WTC11 (cell line): ENCODE results near the gene TSC22D4. TPM values are rescaled to one million over a fixed set of nuclear protein-coding genes. Genes with fewer than 3 reads are reported as not detected.

ENCODE experiments used
- ATAC-seq: fragments of 200-7000 bp; cut with Tn5 transposase; 2 replicates; pipeline ENCODE4 v1.10.0; 2021; ENCODE audit warnings: mild to moderate bottlenecking, moderate library complexity
- Bru-seq: library from RNA; stranded (reverse); fragments of 400-500 nt; gene quantifications from one replicate; lab custom pipeline; 2021; lab: Mats Ljungman, UMichigan
- CTCF ChIA-PET: fragments of 300-600 bp; sonication (Branson Sonifier 250); formaldehyde crosslinking; loops from one replicate; lab custom pipeline; 2021; ENCODE audit warnings: antibody characterized with exemption; lab: Charles Lee
- POLR2A ChIA-PET: fragments of 350-600 bp; sonication (Branson Sonifier 250); formaldehyde crosslinking; loops from one replicate; lab custom pipeline; 2021; ENCODE audit warnings: antibody characterized with exemption; lab: Charles Lee
- DNase-seq: peaks from one replicate; pipeline ENCODE4 v3.0.0; 2021; ENCODE audit warnings: low spot score
- H3K27ac Mint-ChIP-seq: 2 replicates; pipeline ENCODE4 v1.8.0; 2021; ENCODE audit warnings: mixed read lengths
- H3K27me3 Mint-ChIP-seq: 2 replicates; pipeline ENCODE4 v1.8.0; 2021; ENCODE audit warnings: low read depth, mild to moderate bottlenecking, moderate library complexity, mixed read lengths
- H3K36me3 Mint-ChIP-seq: 2 replicates; pipeline ENCODE4 v1.8.0; 2021; ENCODE audit warnings: mixed read lengths
- H3K4me1 Mint-ChIP-seq: 2 replicates; pipeline ENCODE4 v1.8.0; 2022; ENCODE audit warnings: mixed read lengths
- H3K4me3 Mint-ChIP-seq: 2 replicates; pipeline ENCODE4 v1.8.0; 2021; ENCODE audit warnings: mild to moderate bottlenecking, moderate library complexity, mixed read lengths
- H3K9me3 Mint-ChIP-seq: 2 replicates; pipeline ENCODE4 v1.8.0; 2021; ENCODE audit warnings: mixed read lengths
- ATF1 ChIP-seq: sonication (generic); formaldehyde crosslinking; IDR thresholded peaks from 2 replicates; pipeline ENCODE4 v1.8.1; 2023; ENCODE audit warnings: mild to moderate bottlenecking, moderate library complexity, missing genetic modification reagents
- E2F5 ChIP-seq: sonication (generic); formaldehyde crosslinking; IDR thresholded peaks from 2 replicates; pipeline ENCODE4 v1.8.1; 2022; ENCODE audit warnings: mild to moderate bottlenecking, moderate library complexity, missing genetic modification reagents
- ELF4 ChIP-seq: sonication (generic); formaldehyde crosslinking; IDR thresholded peaks from 2 replicates; pipeline ENCODE4 v1.8.1; 2022; ENCODE audit warnings: low read depth, mild to moderate bottlenecking, moderate library complexity, missing genetic modification reagents
- ETV6 ChIP-seq: sonication (generic); formaldehyde crosslinking; IDR thresholded peaks from 2 replicates; pipeline ENCODE4 v1.8.1; 2022; ENCODE audit warnings: mild to moderate bottlenecking, missing genetic modification reagents
- FOXJ3 ChIP-seq: sonication (generic); formaldehyde crosslinking; IDR thresholded peaks from 2 replicates; pipeline ENCODE4 v1.9.0; 2021; ENCODE audit warnings: missing genetic modification reagents, mild to moderate bottlenecking, borderline replicate concordance
- FOXK1 ChIP-seq: sonication (generic); formaldehyde crosslinking; IDR thresholded peaks from 2 replicates; pipeline ENCODE4 v1.8.0; 2022; ENCODE audit warnings: mild to moderate bottlenecking, moderate library complexity, missing genetic modification reagents
- FOXP4 ChIP-seq: sonication (generic); formaldehyde crosslinking; IDR thresholded peaks from 2 replicates; pipeline ENCODE4 v1.8.0; 2022; ENCODE audit warnings: mild to moderate bottlenecking, missing genetic modification reagents
- JUN ChIP-seq: sonication (generic); formaldehyde crosslinking; IDR thresholded peaks from 2 replicates; pipeline ENCODE4 v1.8.0; 2023; ENCODE audit warnings: mild to moderate bottlenecking, missing genetic modification reagents
- MAX ChIP-seq: sonication (generic); formaldehyde crosslinking; IDR thresholded peaks from 2 replicates; pipeline ENCODE4 v1.8.0; 2022; ENCODE audit warnings: mild to moderate bottlenecking, missing genetic modification reagents
- MXD4 ChIP-seq: fragments of 250-450 bp; sonication (Bioruptor Pico); IDR thresholded peaks from 2 replicates; pipeline ENCODE4 v1.8.0; 2021; ENCODE audit warnings: mild to moderate bottlenecking, moderate library complexity, borderline replicate concordance
- NFE2L1 ChIP-seq: sonication (generic); formaldehyde crosslinking; IDR thresholded peaks from 2 replicates; pipeline ENCODE4 v1.8.1; 2023; ENCODE audit warnings: missing genetic modification reagents
- NR3C1 ChIP-seq: sonication (generic); formaldehyde crosslinking; conservative IDR thresholded peaks from 2 replicates; pipeline ENCODE4 v1.8.1; 2023; ENCODE audit warnings: low read depth, mild to moderate bottlenecking, missing genetic modification reagents
- PRRX2 ChIP-seq: fragments of 250-450 bp; sonication (Bioruptor Pico); IDR thresholded peaks from 2 replicates; pipeline ENCODE4 v1.8.0; 2021; ENCODE audit warnings: mild to moderate bottlenecking
- SOX15 ChIP-seq: fragments of 250-450 bp; sonication (Bioruptor Pico); IDR thresholded peaks from 2 replicates; pipeline ENCODE4 v1.9.0; 2021; ENCODE audit warnings: mild to moderate bottlenecking
- TEAD1 ChIP-seq: sonication (generic); formaldehyde crosslinking; IDR thresholded peaks from 2 replicates; pipeline ENCODE4 v1.8.0; 2022; ENCODE audit warnings: mild to moderate bottlenecking, missing genetic modification reagents
- ZBTB43 ChIP-seq: sonication (generic); formaldehyde crosslinking; IDR thresholded peaks from 2 replicates; pipeline ENCODE4 v1.8.1; 2023; ENCODE audit warnings: mild to moderate bottlenecking, missing genetic modification reagents
- ZNF138 ChIP-seq: sonication (generic); formaldehyde crosslinking; conservative IDR thresholded peaks from 2 replicates; pipeline ENCODE4 v1.8.1; 2022; ENCODE audit warnings: mild to moderate bottlenecking, moderate library complexity, missing genetic modification reagents
- ZNF263 ChIP-seq: sonication (generic); formaldehyde crosslinking; IDR thresholded peaks from 2 replicates; pipeline ENCODE4 v1.8.1; 2022; ENCODE audit warnings: low read depth, mild to moderate bottlenecking, moderate library complexity, missing genetic modification reagents
- long read RNA-seq, 3 experiments: library from RNA in 1 of 3; library from capped mRNA in 1 of 3; library from polyadenylated mRNA in 1 of 3; unstranded in 2 of 3; stranded (forward) in 1 of 3; transcript quantifications; one replicate each; pipeline ENCODE4 v2.0.0, GENCODE V29; 2021
- total RNA-seq: library from RNA; stranded (reverse); gene quantifications from 3 replicates; pipeline ENCODE4 v1.2.3, GENCODE V29; 2021
- TF ChIP-seq, protein P1 (sequence below): sonication (generic); formaldehyde crosslinking; IDR thresholded peaks from 2 replicates; pipeline ENCODE4 v1.8.0; 2023; ENCODE audit warnings: missing genetic modification reagents, mild to moderate bottlenecking, borderline replicate concordance
- TF ChIP-seq, protein P2 (sequence below): sonication (generic); formaldehyde crosslinking; IDR thresholded peaks from 2 replicates; pipeline ENCODE4 v1.8.1; 2022; ENCODE audit warnings: low read depth, missing genetic modification reagents, borderline replicate concordance
- TF ChIP-seq, protein P3 (sequence below): sonication (generic); formaldehyde crosslinking; conservative IDR thresholded peaks from 2 replicates; pipeline ENCODE4 v1.8.1; 2022; ENCODE audit warnings: mild to moderate bottlenecking, missing genetic modification reagents
- TF ChIP-seq, protein P4 (sequence below): sonication (generic); formaldehyde crosslinking; IDR thresholded peaks from 2 replicates; pipeline ENCODE4 v1.8.0; 2022; ENCODE audit warnings: mild to moderate bottlenecking, missing genetic modification reagents

TSC22D4 gene
- 27.5 to 34.5 TPM (median 29.7 TPM) in 3 replicates for total RNA-seq
- Bru-seq, nascent RNA, result percentile 45 among the genes with signal in this experiment
- long read RNA-seq, experiment 1, transcript TSC22D4-201 (5 exons, 2,383 nt), result major isoform, 27 of 53 reads
- long read RNA-seq, experiment 1, transcript TSC22D4-202 (5 exons, 1,469 nt), result minor isoform, 11 of 53 reads
- long read RNA-seq, experiment 1, partial matches to known transcripts, result 6 of 53 reads
- long read RNA-seq, experiment 1, other reads (novel, unspliced or antisense), result 9 of 53 reads
- long read RNA-seq, experiment 2, transcript TSC22D4-201 (5 exons, 2,383 nt), result major isoform, 13 of 41 reads
- long read RNA-seq, experiment 2, partial matches to known transcripts, result 13 of 41 reads
- long read RNA-seq, experiment 2, other reads (novel, unspliced or antisense), result 11 of 41 reads
- long read RNA-seq, experiment 3, transcript TSC22D4-202 (5 exons, 1,469 nt), result major isoform, 5 of 13 reads
- long read RNA-seq, experiment 3, partial matches to known transcripts, result 2 of 13 reads
- long read RNA-seq, experiment 3, other reads (novel, unspliced or antisense), result 2 of 13 reads

GRCh38 chr7:100478958-100479660 lies at the start of gene TSC22D4:
TSC22D4 (minus strand) TSS chr7:100479214; CDS start chr7:100478038, 1,176 bp downstream.
- peak within 1 kb of the TSS; percentile 92 for H3K27ac Mint-ChIP-seq
- H3K27me3 Mint-ChIP-seq, result no peaks in the 10 kb centered on the region
- H3K36me3 Mint-ChIP-seq, result no peaks in the 10 kb centered on the region
- DNase-seq (peak; percentile 96), ATAC-seq (peak; percentile 70)
- peak within 1 kb of the TSS; percentile 78 for H3K4me3 Mint-ChIP-seq
- peaks cover 20% of the 10 kb centered on the region for H3K4me1 Mint-ChIP-seq
- CTCF ChIA-PET, result interaction anchor here (0.6 to 7.3 kb wide), 24 partner anchors 9 to 307 kb away, joined by 3 to 82 read pairs (median 6); partner anchors contain the start of genes AGFG2, FBXO24, LRCH4 and POP7
- no peaks in the 10 kb centered on the region for H3K9me3 Mint-ChIP-seq
- POLR2A ChIA-PET, result interaction anchor here (0.5 to 1.9 kb wide), 8 partner anchors 10 to 348 kb away, joined by 3 to 7 read pairs (median 3); partner anchors contain the start of genes AGFG2, EPHB4 and ZCWPW1
- TF ChIP-seq ATF1 (CRISPR knock-in tag) (no peak), ZBTB43 (CRISPR knock-in tag) (0 out of 2 replicates have a peak, but pooled peaks have one; percentile 35), SOX15 (CRISPR knock-in tag) (no peak), FOXJ3 (CRISPR knock-in tag) (no peak), ELF4 (CRISPR knock-in tag) (peak; percentile 61; the same call in 1 of the 2 replicates), JUN (no peak), TEAD1 (CRISPR knock-in tag) (peak; percentile 46; the same call in 1 of the 2 replicates), ZNF263 (CRISPR knock-in tag) (peak; percentile 100), FOXK1 (CRISPR knock-in tag) (peak; percentile 90), ETV6 (CRISPR knock-in tag) (0 out of 2 replicates have a peak, but pooled peaks have one; percentile 37), FOXP4 (CRISPR knock-in tag) (0 out of 2 replicates have a peak, but pooled peaks have one; percentile 19), MAX (peak; percentile 59; the same call in 1 of the 2 replicates), PRRX2 (CRISPR knock-in tag) (no peak), E2F5 (CRISPR knock-in tag) (peak; percentile 98), NFE2L1 (CRISPR knock-in tag) (0 out of 2 replicates have a peak, but pooled peaks have one; percentile 12), ZNF138 (CRISPR knock-in tag) (no peak), NR3C1 (CRISPR knock-in tag) (no peak), MXD4 (CRISPR knock-in tag) (no peak)
- TF ChIP-seq, protein P1, sequence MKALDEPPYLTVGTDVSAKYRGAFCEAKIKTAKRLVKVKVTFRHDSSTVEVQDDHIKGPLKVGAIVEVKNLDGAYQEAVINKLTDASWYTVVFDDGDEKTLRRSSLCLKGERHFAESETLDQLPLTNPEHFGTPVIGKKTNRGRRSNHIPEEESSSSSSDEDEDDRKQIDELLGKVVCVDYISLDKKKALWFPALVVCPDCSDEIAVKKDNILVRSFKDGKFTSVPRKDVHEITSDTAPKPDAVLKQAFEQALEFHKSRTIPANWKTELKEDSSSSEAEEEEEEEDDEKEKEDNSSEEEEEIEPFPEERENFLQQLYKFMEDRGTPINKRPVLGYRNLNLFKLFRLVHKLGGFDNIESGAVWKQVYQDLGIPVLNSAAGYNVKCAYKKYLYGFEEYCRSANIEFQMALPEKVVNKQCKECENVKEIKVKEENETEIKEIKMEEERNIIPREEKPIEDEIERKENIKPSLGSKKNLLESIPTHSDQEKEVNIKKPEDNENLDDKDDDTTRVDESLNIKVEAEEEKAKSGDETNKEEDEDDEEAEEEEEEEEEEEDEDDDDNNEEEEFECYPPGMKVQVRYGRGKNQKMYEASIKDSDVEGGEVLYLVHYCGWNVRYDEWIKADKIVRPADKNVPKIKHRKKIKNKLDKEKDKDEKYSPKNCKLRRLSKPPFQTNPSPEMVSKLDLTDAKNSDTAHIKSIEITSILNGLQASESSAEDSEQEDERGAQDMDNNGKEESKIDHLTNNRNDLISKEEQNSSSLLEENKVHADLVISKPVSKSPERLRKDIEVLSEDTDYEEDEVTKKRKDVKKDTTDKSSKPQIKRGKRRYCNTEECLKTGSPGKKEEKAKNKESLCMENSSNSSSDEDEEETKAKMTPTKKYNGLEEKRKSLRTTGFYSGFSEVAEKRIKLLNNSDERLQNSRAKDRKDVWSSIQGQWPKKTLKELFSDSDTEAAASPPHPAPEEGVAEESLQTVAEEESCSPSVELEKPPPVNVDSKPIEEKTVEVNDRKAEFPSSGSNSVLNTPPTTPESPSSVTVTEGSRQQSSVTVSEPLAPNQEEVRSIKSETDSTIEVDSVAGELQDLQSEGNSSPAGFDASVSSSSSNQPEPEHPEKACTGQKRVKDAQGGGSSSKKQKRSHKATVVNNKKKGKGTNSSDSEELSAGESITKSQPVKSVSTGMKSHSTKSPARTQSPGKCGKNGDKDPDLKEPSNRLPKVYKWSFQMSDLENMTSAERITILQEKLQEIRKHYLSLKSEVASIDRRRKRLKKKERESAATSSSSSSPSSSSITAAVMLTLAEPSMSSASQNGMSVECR, result peak; percentile 32; the same call in 1 of the 2 replicates
- TF ChIP-seq, protein P2, sequence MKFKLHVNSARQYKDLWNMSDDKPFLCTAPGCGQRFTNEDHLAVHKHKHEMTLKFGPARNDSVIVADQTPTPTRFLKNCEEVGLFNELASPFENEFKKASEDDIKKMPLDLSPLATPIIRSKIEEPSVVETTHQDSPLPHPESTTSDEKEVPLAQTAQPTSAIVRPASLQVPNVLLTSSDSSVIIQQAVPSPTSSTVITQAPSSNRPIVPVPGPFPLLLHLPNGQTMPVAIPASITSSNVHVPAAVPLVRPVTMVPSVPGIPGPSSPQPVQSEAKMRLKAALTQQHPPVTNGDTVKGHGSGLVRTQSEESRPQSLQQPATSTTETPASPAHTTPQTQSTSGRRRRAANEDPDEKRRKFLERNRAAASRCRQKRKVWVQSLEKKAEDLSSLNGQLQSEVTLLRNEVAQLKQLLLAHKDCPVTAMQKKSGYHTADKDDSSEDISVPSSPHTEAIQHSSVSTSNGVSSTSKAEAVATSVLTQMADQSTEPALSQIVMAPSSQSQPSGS (CRISPR knock-in tag), result no peak
- TF ChIP-seq, protein P3, sequence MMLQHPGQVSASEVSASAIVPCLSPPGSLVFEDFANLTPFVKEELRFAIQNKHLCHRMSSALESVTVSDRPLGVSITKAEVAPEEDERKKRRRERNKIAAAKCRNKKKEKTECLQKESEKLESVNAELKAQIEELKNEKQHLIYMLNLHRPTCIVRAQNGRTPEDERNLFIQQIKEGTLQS, result no peak
- TF ChIP-seq, protein P4, sequence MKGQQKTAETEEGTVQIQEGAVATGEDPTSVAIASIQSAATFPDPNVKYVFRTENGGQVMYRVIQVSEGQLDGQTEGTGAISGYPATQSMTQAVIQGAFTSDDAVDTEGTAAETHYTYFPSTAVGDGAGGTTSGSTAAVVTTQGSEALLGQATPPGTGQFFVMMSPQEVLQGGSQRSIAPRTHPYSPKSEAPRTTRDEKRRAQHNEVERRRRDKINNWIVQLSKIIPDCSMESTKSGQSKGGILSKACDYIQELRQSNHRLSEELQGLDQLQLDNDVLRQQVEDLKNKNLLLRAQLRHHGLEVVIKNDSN (CRISPR knock-in tag), result peak; percentile 42; the same call in 1 of the 2 replicates
